ENCODE measurements around the gene KIF3A.

The KIF3A gene

GRCh38 chr5:132761321-132762240 lies 24.2 kb upstream of the KIF3A start (continued):
- TF ChIP-seq POU6F1 (CRISPR knock-in tag; IDR thresholded peaks at IDR 0.05; ENCODE audit: borderline replicate concordance, low read depth) (no peak), PPARA (CRISPR knock-in tag; IDR thresholded peaks at IDR 0.05; ENCODE audit: borderline replicate concordance) (no peak), ESRRG (CRISPR knock-in tag; IDR thresholded peaks at IDR 0.05) (no peak), OSR1 (CRISPR knock-in tag; IDR thresholded peaks at IDR 0.05) (no peak)

GRCh38 chr5:132760601-132761317 lies 23.4 kb upstream of the KIF3A start:
- TF ChIP-seq ZFP3 (CRISPR knock-in tag; IDR thresholded peaks at IDR 0.05) (no peak), PPARA (CRISPR knock-in tag; IDR thresholded peaks at IDR 0.05; ENCODE audit: borderline replicate concordance) (no peak), ZNF70 (CRISPR knock-in tag; IDR thresholded peaks at IDR 0.05) (no peak), ISL1 (CRISPR knock-in tag; IDR thresholded peaks at IDR 0.05) (no peak), CSDC2 (CRISPR knock-in tag; IDR thresholded peaks at IDR 0.05) (no peak), GLIS3 (CRISPR knock-in tag; IDR thresholded peaks at IDR 0.05) (no peak), OSR1 (CRISPR knock-in tag; IDR thresholded peaks at IDR 0.05) (no peak), CREB5 (CRISPR knock-in tag; IDR thresholded peaks at IDR 0.05; ENCODE audit: low read depth) (no peak), ZC3H10 (CRISPR knock-in tag; IDR thresholded peaks at IDR 0.05) (no peak), BACH2 (CRISPR knock-in tag; IDR thresholded peaks at IDR 0.05; ENCODE audit: borderline replicate concordance) (no peak), RARB (CRISPR knock-in tag; IDR thresholded peaks at IDR 0.05) (no peak), CSRNP3 (CRISPR knock-in tag; IDR thresholded peaks at IDR 0.05) (no peak), ESRRG (CRISPR knock-in tag; IDR thresholded peaks at IDR 0.05) (no peak), ZNF8 (CRISPR knock-in tag; IDR thresholded peaks at IDR 0.05) (no peak), ZNF565 (CRISPR knock-in tag; conservative IDR thresholded peaks at IDR 0.05; ENCODE audit: low read depth) (no peak), TOX (CRISPR knock-in tag; IDR thresholded peaks at IDR 0.05; ENCODE audit: borderline replicate concordance) (no peak), TCF4 (CRISPR knock-in tag; IDR thresholded peaks at IDR 0.05; ENCODE audit: borderline replicate concordance) (no peak), ZFP30 (CRISPR knock-in tag; IDR thresholded peaks at IDR 0.05) (no peak), POU6F1 (CRISPR knock-in tag; IDR thresholded peaks at IDR 0.05; ENCODE audit: borderline replicate concordance, low read depth) (no peak), SNAI2 (CRISPR knock-in tag; IDR thresholded peaks at IDR 0.05) (no peak)
- ATAC-seq = no peak

GRCh38 chr5:132760049-132760420 lies 22.7 kb upstream of the KIF3A start:
- TF ChIP-seq RARB (CRISPR knock-in tag; IDR thresholded peaks at IDR 0.05) = no peak
- TF ChIP-seq TCF4 (CRISPR knock-in tag; IDR thresholded peaks at IDR 0.05; ENCODE audit: borderline replicate concordance) = no peak
- TF ChIP-seq ZNF565 (CRISPR knock-in tag; conservative IDR thresholded peaks at IDR 0.05; ENCODE audit: low read depth) = no peak
- no peak for TF ChIP-seq ZC3H10 (CRISPR knock-in tag; IDR thresholded peaks at IDR 0.05)
- no peak for TF ChIP-seq POU6F1 (CRISPR knock-in tag; IDR thresholded peaks at IDR 0.05; ENCODE audit: borderline replicate concordance, low read depth)
- TF ChIP-seq GLIS3 (CRISPR knock-in tag; IDR thresholded peaks at IDR 0.05) = no peak
- no peak for TF ChIP-seq ISL1 (CRISPR knock-in tag; IDR thresholded peaks at IDR 0.05)
- no peak for TF ChIP-seq ZNF70 (CRISPR knock-in tag; IDR thresholded peaks at IDR 0.05)
- no peak for TF ChIP-seq PPARA (CRISPR knock-in tag; IDR thresholded peaks at IDR 0.05; ENCODE audit: borderline replicate concordance)
- no peak for TF ChIP-seq CSRNP3 (CRISPR knock-in tag; IDR thresholded peaks at IDR 0.05)
- no peak for TF ChIP-seq TSHZ2 (CRISPR knock-in tag; IDR thresholded peaks at IDR 0.05)
- ATAC-seq = no peak

Measured in SK-N-SH treated with all-trans-retinoic acid at 6 μM for 48 hours (cell line).